Panc1 (cell line): ENCODE data around the gene SEMA5B.

Source experiments
- CTCF ChIP-seq: fragments of 450-650 bp; IDR thresholded peaks from 2 replicates; pipeline ENCODE4 v1.5.1; 2017; ENCODE audit warnings: mild to moderate bottlenecking
- POLR2AphosphoS5 ChIP-seq: IDR thresholded peaks from 2 replicates; pipeline ENCODE4 v1.6.1; 2012; ENCODE audit warnings: mild to moderate bottlenecking, low read depth, low read length, moderate library complexity
- SIN3A ChIP-seq: IDR thresholded peaks from 2 replicates; pipeline ENCODE4 v1.6.1; 2012; ENCODE audit warnings: low read depth, mild to moderate bottlenecking, low read length, moderate library complexity, borderline replicate concordance; ENCODE audit not compliant: insufficient read depth
- TF ChIP-seq, protein P1 (sequence below), 2 experiments: IDR thresholded peaks; 2 replicates each; pipeline ENCODE4 v1.6.1; 2011 to 2012; ENCODE audit warnings: low read depth in 2 of 2, control low read depth in 1 of 2, low read length in 1 of 2, mild to moderate bottlenecking in 1 of 2, moderate library complexity in 1 of 2; ENCODE audit not compliant: insufficient read depth in 1 of 2

GRCh38 chr3:122875547-122876127 is 151.9 kb downstream of the SEMA5B start:
- TF ChIP-seq CTCF (no peak), POLR2AphosphoS5 (no peak), SIN3A (no peak)
- TF ChIP-seq, protein P1, sequence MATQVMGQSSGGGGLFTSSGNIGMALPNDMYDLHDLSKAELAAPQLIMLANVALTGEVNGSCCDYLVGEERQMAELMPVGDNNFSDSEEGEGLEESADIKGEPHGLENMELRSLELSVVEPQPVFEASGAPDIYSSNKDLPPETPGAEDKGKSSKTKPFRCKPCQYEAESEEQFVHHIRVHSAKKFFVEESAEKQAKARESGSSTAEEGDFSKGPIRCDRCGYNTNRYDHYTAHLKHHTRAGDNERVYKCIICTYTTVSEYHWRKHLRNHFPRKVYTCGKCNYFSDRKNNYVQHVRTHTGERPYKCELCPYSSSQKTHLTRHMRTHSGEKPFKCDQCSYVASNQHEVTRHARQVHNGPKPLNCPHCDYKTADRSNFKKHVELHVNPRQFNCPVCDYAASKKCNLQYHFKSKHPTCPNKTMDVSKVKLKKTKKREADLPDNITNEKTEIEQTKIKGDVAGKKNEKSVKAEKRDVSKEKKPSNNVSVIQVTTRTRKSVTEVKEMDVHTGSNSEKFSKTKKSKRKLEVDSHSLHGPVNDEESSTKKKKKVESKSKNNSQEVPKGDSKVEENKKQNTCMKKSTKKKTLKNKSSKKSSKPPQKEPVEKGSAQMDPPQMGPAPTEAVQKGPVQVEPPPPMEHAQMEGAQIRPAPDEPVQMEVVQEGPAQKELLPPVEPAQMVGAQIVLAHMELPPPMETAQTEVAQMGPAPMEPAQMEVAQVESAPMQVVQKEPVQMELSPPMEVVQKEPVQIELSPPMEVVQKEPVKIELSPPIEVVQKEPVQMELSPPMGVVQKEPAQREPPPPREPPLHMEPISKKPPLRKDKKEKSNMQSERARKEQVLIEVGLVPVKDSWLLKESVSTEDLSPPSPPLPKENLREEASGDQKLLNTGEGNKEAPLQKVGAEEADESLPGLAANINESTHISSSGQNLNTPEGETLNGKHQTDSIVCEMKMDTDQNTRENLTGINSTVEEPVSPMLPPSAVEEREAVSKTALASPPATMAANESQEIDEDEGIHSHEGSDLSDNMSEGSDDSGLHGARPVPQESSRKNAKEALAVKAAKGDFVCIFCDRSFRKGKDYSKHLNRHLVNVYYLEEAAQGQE (IDR thresholded peaks at IDR 0.05; ENCODE audit: insufficient read depth in 1 of 2, low read depth in 2 of 2, low read length in 1 of 2): no peak
